HepG2 (cell line): Measurements from ENCODE around the gene EXOC3L4. TPM values are rescaled to one million over a fixed set of nuclear protein-coding genes. Genes with fewer than 3 reads are reported as not detected.

Experiments
- FOXA1 ChIP-seq, 2 experiments: fragments of 450-650 bp in 1 of 2; sonication (generic) in 1 of 2; formaldehyde crosslinking in 1 of 2; IDR thresholded peaks; 2 replicates each; pipeline versions ENCODE4 v1.4.0 to v1.6.1; 2016 to 2020; ENCODE audit warnings: missing genetic modification reagents in 1 of 2
- GABPB1 ChIP-seq: IDR thresholded peaks from 2 replicates; pipeline ENCODE4 v1.6.1; 2016; ENCODE audit warnings: mild to moderate bottlenecking, missing genetic modification reagents, moderate library complexity, missing compliant biosample characterization
- GPN1 ChIP-seq: sonication (generic); formaldehyde crosslinking; IDR thresholded peaks from 2 replicates; pipeline ENCODE4 v1.5.1; 2020; ENCODE audit warnings: missing genetic modification reagents, borderline replicate concordance
- HIC2 ChIP-seq: sonication (generic); formaldehyde crosslinking; IDR thresholded peaks from 2 replicates; pipeline ENCODE4 v1.9.0; 2022; ENCODE audit warnings: low read depth, missing genetic modification reagents
- IRF1 ChIP-seq: sonication (generic); formaldehyde crosslinking; IDR thresholded peaks from 2 replicates; pipeline ENCODE4 v1.4.0; 2020; ENCODE audit warnings: low read depth, mild to moderate bottlenecking, missing genetic modification reagents
- JARID2 ChIP-seq: sonication (generic); formaldehyde crosslinking; IDR thresholded peaks from 2 replicates; pipeline ENCODE4 v1.8.1; 2023; ENCODE audit warnings: missing genetic modification reagents, inconsistent platforms; ENCODE audit not compliant: insufficient replicate concordance
- KIAA2018 ChIP-seq: sonication (generic); formaldehyde crosslinking; IDR thresholded peaks from 2 replicates; pipeline ENCODE4 v1.5.0; 2020; ENCODE audit warnings: mild to moderate bottlenecking, missing genetic modification reagents, borderline replicate concordance
- MEIS2 ChIP-seq: sonication (generic); formaldehyde crosslinking; IDR thresholded peaks from 2 replicates; pipeline ENCODE4 v1.9.0; 2021; ENCODE audit warnings: mild to moderate bottlenecking, missing genetic modification reagents
- NR2F6 ChIP-seq, 2 experiments: IDR thresholded peaks; 2 replicates each; pipeline ENCODE4 v1.6.1; 2016; ENCODE audit warnings: antibody characterized with exemption in 1 of 2, mild to moderate bottlenecking in 1 of 2
- RFX1 ChIP-seq: fragments of 450-650 bp; IDR thresholded peaks from 2 replicates; pipeline ENCODE4 v1.6.1; 2017
- RFXANK ChIP-seq: IDR thresholded peaks from 2 replicates; pipeline ENCODE4 v1.6.1; 2016
- ZBTB43 ChIP-seq: sonication (generic); formaldehyde crosslinking; conservative IDR thresholded peaks from 2 replicates; pipeline ENCODE4 v1.4.0; 2020; ENCODE audit warnings: missing genetic modification reagents
- ZNF136 ChIP-seq: sonication (generic); formaldehyde crosslinking; IDR thresholded peaks from 2 replicates; pipeline ENCODE4 v1.8.1; 2022; ENCODE audit warnings: low read depth, mild to moderate bottlenecking, moderate library complexity, missing genetic modification reagents
- ZNF264 ChIP-seq: sonication (generic); formaldehyde crosslinking; IDR thresholded peaks from 2 replicates; pipeline ENCODE4 v1.4.0; 2020; ENCODE audit warnings: missing genetic modification reagents
- ZNF569 ChIP-seq: sonication (generic); formaldehyde crosslinking; IDR thresholded peaks from 2 replicates; pipeline ENCODE4 v1.5.0; 2020; ENCODE audit warnings: mild to moderate bottlenecking, missing genetic modification reagents, moderate library complexity, borderline replicate concordance
- ZNF879 ChIP-seq: sonication (generic); formaldehyde crosslinking; IDR thresholded peaks from 2 replicates; pipeline ENCODE4 v1.8.1; 2023; ENCODE audit warnings: missing genetic modification reagents
- ZSCAN12 ChIP-seq: sonication (generic); formaldehyde crosslinking; IDR thresholded peaks from 2 replicates; pipeline ENCODE4 v1.9.0; 2021; ENCODE audit warnings: mild to moderate bottlenecking, missing genetic modification reagents
- polyA plus RNA-seq, 8 experiments: library from polyadenylated mRNA; depleted of rRNA in 3 of 8; stranded (reverse) in 7 of 8; unstranded in 1 of 8; fragments of >200 nt; fragmentation: Illumina TruSeq in 4 of 8; extraction: Trizol in 4 of 8; gene quantifications; 2 replicates each; pipeline versions ENCODE4 v1.2.1 to v1.2.3, GENCODE V29; 2011 to 2016; ENCODE audit warnings: low read depth in 4 of 8, missing spikeins in 1 of 8, mixed read lengths in 1 of 8; ENCODE audit not compliant: insufficient read depth in 1 of 8
- total RNA-seq, 5 experiments: library from RNA; depleted of rRNA; stranded (reverse); fragments of >200 nt; fragmentation: Illumina TruSeq; extraction: Trizol; gene quantifications; 2 replicates each; pipeline ENCODE4 v1.2.3, GENCODE V29; 2016; ENCODE audit warnings: low read depth in 1 of 5

The EXOC3L4 gene
- total and polyA plus RNA-seq, 2 of the 13 experiments (the other 11 are each of a cell fraction or from before 2014, with no cell fraction given) = 11.8 to 27.0 TPM

- TF ChIP-seq GPN1 (no peak), HIC2 (CRISPR knock-in tag) (0 out of 2 replicates have a peak, but pooled peaks have one; percentile 17), ZNF136 (CRISPR knock-in tag) (no peak), IRF1 (CRISPR knock-in tag) (no peak), ZSCAN12 (CRISPR knock-in tag) (no peak), ZNF264 (no peak), JARID2 (CRISPR knock-in tag) (no peak), RFXANK (CRISPR knock-in tag) (no peak), NR2F6 (IDR thresholded peaks at IDR 0.05) (peak; percentile 42; the same call in 1 of the 2 replicates), NR2F6 (CRISPR knock-in tag; IDR thresholded peaks at IDR 0.05) (peak; percentile 74), ZBTB43 (CRISPR knock-in tag) (no peak), FOXA1 (IDR thresholded peaks at IDR 0.05) (no peak), FOXA1 (CRISPR knock-in tag; IDR thresholded peaks at IDR 0.05) (no peak), GABPB1 (CRISPR knock-in tag) (peak; percentile 23; the same call in 1 of the 2 replicates), MEIS2 (CRISPR knock-in tag) (no peak), ZNF569 (CRISPR knock-in tag) (no peak), KIAA2018 (CRISPR knock-in tag) (no peak), RFX1 (no peak), ZNF879 (no peak)
These were observed 15.3 kb downstream of the EXOC3L4 start (continued) for GRCh38 chr14:103109535-103110441.
